ENCODE results near the gene CENPS.

DNA sequence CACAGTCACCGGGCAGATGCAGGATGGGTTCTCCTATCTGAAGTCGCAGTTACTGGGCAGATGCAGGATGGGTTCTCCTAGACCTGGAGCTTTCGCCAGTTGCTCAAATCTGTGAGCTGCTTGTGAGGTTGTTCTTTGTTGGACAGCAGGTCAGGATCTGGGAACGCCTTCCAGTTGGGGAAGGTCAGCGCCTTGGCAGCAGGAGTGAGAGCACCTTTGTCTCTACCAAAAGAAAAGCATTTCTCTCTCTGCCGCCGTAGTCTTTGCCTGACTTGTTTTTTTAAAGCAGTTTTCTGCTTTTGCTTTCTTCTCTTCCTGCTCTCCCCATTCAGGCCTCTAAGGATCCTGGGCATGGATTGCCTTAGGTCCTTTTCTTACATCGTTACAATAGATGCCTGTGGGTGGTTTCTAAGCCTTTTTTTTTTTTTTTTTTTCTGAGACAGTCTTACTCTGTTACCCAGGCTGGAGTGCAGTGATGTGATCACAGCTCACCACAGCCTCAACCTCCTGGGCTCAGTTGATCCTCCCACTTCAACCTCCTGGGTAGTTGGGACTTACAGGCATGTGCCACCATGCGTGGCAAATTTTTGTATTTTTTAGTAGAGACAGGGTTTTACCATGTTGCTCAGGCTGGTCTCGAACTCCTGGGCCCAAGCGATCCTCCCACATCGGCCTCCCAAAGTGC, 60.2 kb downstream of the CENPS start:
- TF ChIP-seq CTCF (IDR thresholded peaks at IDR 0.05; ENCODE audit: low read depth, low read length): no peak
- TF ChIP-seq, protein P1, sequence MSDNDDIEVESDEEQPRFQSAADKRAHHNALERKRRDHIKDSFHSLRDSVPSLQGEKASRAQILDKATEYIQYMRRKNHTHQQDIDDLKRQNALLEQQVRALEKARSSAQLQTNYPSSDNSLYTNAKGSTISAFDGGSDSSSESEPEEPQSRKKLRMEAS (IDR thresholded peaks at IDR 0.05; ENCODE audit: low read depth, low read length): no peak

Measured in NB4 (cell line).